K562 (cell line): ENCODE data around the gene LAMB4. TPM values are rescaled to one million over a fixed set of nuclear protein-coding genes. Genes with fewer than 3 reads are reported as not detected.

Experiments used
- FOXP1 ChIP-seq: sonication (generic); formaldehyde crosslinking; IDR thresholded peaks from 2 replicates; pipeline ENCODE4 v1.8.0; 2022; ENCODE audit warnings: mild to moderate bottlenecking, missing genetic modification reagents
- GATAD2B ChIP-seq: fragments of 450-650 bp; IDR thresholded peaks from 2 replicates; pipeline ENCODE4 v1.6.1; 2017; ENCODE audit warnings: mild to moderate bottlenecking, borderline replicate concordance
- MGA ChIP-seq: fragments of 450-650 bp; IDR thresholded peaks from 2 replicates; pipeline ENCODE4 v1.6.1; 2016; ENCODE audit warnings: mild to moderate bottlenecking, moderate library complexity
- POLR3G ChIP-seq: IDR thresholded peaks from 2 replicates; pipeline ENCODE4 v1.6.1; 2011; ENCODE audit not compliant: insufficient read length, insufficient replicate concordance; ENCODE audit errors: extremely low read depth
- PURB ChIP-seq: sonication (generic); formaldehyde crosslinking; IDR thresholded peaks from 2 replicates; pipeline ENCODE4 v1.9.0; 2021; ENCODE audit warnings: low read depth, mild to moderate bottlenecking, missing genetic modification reagents
- TEAD2 ChIP-seq: fragments of 450-650 bp; IDR thresholded peaks from 2 replicates; pipeline ENCODE4 v1.6.1; 2016; ENCODE audit warnings: missing genetic modification characterization, control low read depth, missing compliant biosample characterization
- TSC22D4 ChIP-seq: fragments of 450-650 bp; IDR thresholded peaks from 2 replicates; pipeline ENCODE4 v1.6.1; 2016; ENCODE audit warnings: missing genetic modification characterization, missing biosample characterization, control low read depth
- ZNF217 ChIP-seq: sonication (generic); formaldehyde crosslinking; IDR thresholded peaks from 2 replicates; pipeline ENCODE4 v1.8.0; 2022; ENCODE audit warnings: mild to moderate bottlenecking, missing genetic modification reagents
- ZNF445 ChIP-seq: fragments of 250-450 bp; sonication (Bioruptor Pico); IDR thresholded peaks from 2 replicates; pipeline ENCODE4 v1.4.0; 2020; ENCODE audit warnings: low read depth, mild to moderate bottlenecking, moderate library complexity
- ZZZ3 ChIP-seq: fragments of 450-650 bp; IDR thresholded peaks from 2 replicates; pipeline ENCODE4 v1.6.1; 2016; ENCODE audit warnings: antibody characterized with exemption, mild to moderate bottlenecking, moderate library complexity
- polyA plus RNA-seq, 8 experiments: library from polyadenylated mRNA; depleted of rRNA in 4 of 8; stranded (reverse) in 5 of 8; unstranded in 3 of 8; fragments of >200 nt; fragmentation: Nextera tagmentation in 2 of 8; fragmentation: Illumina TruSeq in 1 of 8; extraction: Ambion mirVana in 2 of 8; extraction: Trizol in 1 of 8; gene quantifications; 2 replicates each; pipeline versions ENCODE4 v1.2.1 to v1.2.3, GENCODE V29; 2011 to 2014; ENCODE audit warnings: inconsistent platforms in 1 of 8, missing spikeins in 1 of 8
- total RNA-seq, 7 experiments: library from RNA; depleted of rRNA in 6 of 7; stranded (reverse); fragments of >200 nt in 6 of 7; fragmentation: Illumina TruSeq in 2 of 7; extraction: Trizol in 2 of 7; gene quantifications; 2 replicates each; pipeline versions ENCODE4 v1.2.1 to v1.2.3, GENCODE V29; 2011 to 2021; ENCODE audit warnings: low replicate concordance in 1 of 7
- TF ChIP-seq, protein P1 (sequence below): fragments of 450-650 bp; IDR thresholded peaks from 2 replicates; pipeline ENCODE4 v1.6.1; 2016; ENCODE audit warnings: antibody characterized with exemption

Gene LAMB4
- total and polyA plus RNA-seq, 9 of the 15 experiments (the other 6 are each of a cell fraction or from before 2014, with no cell fraction given), result 0.06 to 0.13 (median 0.07) TPM; not detected in 6

DNA sequence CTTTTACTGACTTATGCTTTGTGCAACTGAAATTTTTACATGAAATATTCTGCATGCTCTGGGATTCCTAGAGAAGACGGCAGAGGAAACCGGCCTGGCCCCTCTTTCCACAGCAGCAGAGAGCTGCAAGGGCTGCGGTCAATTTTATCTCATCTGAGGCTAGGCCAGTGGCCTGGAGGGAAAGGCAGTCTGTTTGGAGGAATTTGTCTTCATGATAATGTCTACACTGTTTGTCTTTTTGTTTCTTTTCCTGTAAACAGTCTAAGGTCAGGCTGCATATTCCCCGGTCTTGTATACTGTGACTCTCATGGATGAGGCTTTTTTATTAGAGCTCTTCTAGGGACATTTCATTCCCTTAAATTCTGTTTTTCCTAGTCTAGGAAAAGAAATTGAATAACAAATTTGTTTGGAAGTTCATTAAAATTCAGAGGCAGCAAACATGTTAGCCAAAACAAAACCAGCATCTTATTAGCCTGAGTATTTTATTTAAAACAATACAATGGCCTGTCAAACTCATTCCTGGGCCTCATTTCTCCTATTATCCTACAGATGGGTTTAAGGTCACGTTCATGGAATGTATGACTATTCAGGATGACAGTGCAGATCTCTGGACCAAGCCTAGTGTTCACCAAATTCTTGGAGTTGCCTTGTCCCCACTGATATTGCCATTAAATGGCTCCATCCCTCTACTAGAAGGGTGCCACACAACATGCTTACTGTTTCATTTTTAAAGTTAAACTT, 26.4 kb downstream of the LAMB4 start (continued):
- TF ChIP-seq, protein P1, sequence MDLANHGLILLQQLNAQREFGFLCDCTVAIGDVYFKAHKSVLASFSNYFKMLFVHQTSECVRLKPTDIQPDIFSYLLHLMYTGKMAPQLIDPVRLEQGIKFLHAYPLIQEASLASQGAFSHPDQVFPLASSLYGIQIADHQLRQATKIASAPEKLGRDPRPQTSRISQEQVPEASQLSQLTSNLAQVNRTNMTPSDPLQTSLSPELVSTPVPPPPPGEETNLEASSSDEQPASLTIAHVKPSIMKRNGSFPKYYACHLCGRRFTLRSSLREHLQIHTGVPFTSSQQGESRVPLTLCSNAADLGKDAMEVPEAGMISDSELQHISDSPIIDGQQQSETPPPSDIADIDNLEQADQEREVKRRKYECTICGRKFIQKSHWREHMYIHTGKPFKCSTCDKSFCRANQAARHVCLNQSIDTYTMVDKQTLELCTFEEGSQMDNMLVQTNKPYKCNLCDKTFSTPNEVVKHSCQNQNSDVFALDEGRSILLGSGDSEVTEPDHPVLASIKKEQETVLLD, result no peak
- TF ChIP-seq FOXP1 (CRISPR knock-in tag), result no peak
- TF ChIP-seq POLR3G, result no peak
- TF ChIP-seq ZNF217, result no peak
- no peak for TF ChIP-seq TSC22D4 (tag)
- TF ChIP-seq GATAD2B, result 0 out of 2 replicates have a peak, but pooled peaks have one; percentile 36
- peak; percentile 41; the same call in 1 of the 2 replicates for TF ChIP-seq TEAD2 (tag)
- TF ChIP-seq ZNF445, result no peak
- no peak for TF ChIP-seq ZZZ3
- TF ChIP-seq MGA, result no peak; the same call in 1 of the 2 replicates
- TF ChIP-seq PURB (CRISPR knock-in tag), result no peak
